GM23338 (cell line): ENCODE results near the gene CDC42SE1. TPM values are rescaled to one million over a fixed set of nuclear protein-coding genes. Genes with fewer than 3 reads are reported as not detected.

ENCODE experiments used
- ATAC-seq: fragments of 200-7000 bp; cut with Tn5 transposase; 3 replicates; pipeline ENCODE4 v1.9.1; 2020
- DNase-seq: peaks from one replicate; pipeline ENCODE4 v3.0.0-alpha.2; 2015; ENCODE audit warnings: low spot score
- H2AFZ ChIP-seq: fragments of 200-600 bp; sonication (generic); 2 replicates; pipeline ENCODE4 v1.8.0; 2016; ENCODE audit warnings: antibody characterized with exemption, mild to moderate bottlenecking, moderate library complexity
- H3F3A ChIP-seq: fragments of 200-600 bp; sonication (generic); replicated peaks from 2 replicates; pipeline ENCODE4 v1.8.0; 2017; ENCODE audit warnings: antibody characterized with exemption, mixed run types, low read depth
- H3K27ac ChIP-seq: fragments of 200-600 bp; sonication (generic); 2 replicates; pipeline ENCODE4 v1.6.1; 2016; ENCODE audit warnings: low read depth
- H3K27me3 ChIP-seq: fragments of 200-600 bp; sonication (generic); 2 replicates; pipeline ENCODE4 v1.8.0; 2016; ENCODE audit warnings: mild to moderate bottlenecking, mixed run types, moderate library complexity; ENCODE audit not compliant: insufficient read depth
- H3K36me3 ChIP-seq: fragments of 200-600 bp; sonication (generic); 2 replicates; pipeline ENCODE4 v1.8.0; 2016; ENCODE audit warnings: mild to moderate bottlenecking; ENCODE audit not compliant: insufficient read depth
- H3K4me1 ChIP-seq: fragments of 200-600 bp; sonication (generic); 2 replicates; pipeline ENCODE4 v1.8.0; 2016; ENCODE audit warnings: mild to moderate bottlenecking, moderate library complexity; ENCODE audit not compliant: insufficient read depth
- H3K4me2 ChIP-seq: fragments of 200-600 bp; sonication (generic); 2 replicates; pipeline ENCODE4 v1.7.1; 2017; ENCODE audit warnings: mixed run types
- H3K4me3 ChIP-seq: fragments of 200-600 bp; sonication (generic); 2 replicates; pipeline ENCODE4 v1.6.1; 2016; ENCODE audit warnings: mixed run types
- H3K79me2 ChIP-seq: fragments of 200-600 bp; sonication (generic); replicated peaks from 2 replicates; pipeline ENCODE4 v1.8.0; 2017; ENCODE audit warnings: mild to moderate bottlenecking; ENCODE audit not compliant: insufficient read depth
- H3K9me2 ChIP-seq: fragments of 200-600 bp; sonication (generic); 2 replicates; pipeline ENCODE4 v1.8.0; 2017; ENCODE audit not compliant: insufficient read depth
- H4K20me1 ChIP-seq: fragments of 200-600 bp; sonication (generic); replicated peaks from 2 replicates; pipeline ENCODE4 v1.8.0; 2017; ENCODE audit warnings: mild to moderate bottlenecking; ENCODE audit not compliant: insufficient read depth
- H3K27ac Mint-ChIP-seq: 2 replicates; pipeline ENCODE4 v1.8.0; 2020; ENCODE audit warnings: inconsistent platforms, mild to moderate bottlenecking, moderate library complexity, mixed read lengths
- H3K27me3 Mint-ChIP-seq: 3 replicates; pipeline ENCODE4 v1.8.0; 2022; ENCODE audit warnings: low read depth, mild to moderate bottlenecking, moderate library complexity, mixed read lengths, inconsistent platforms; ENCODE audit not compliant: insufficient read depth, poor library complexity
- H3K36me3 Mint-ChIP-seq: 3 replicates; pipeline ENCODE4 v1.8.0; 2021; ENCODE audit warnings: low read depth, mild to moderate bottlenecking, inconsistent platforms, moderate library complexity, mixed read lengths
- H3K4me1 Mint-ChIP-seq: 3 replicates; pipeline ENCODE4 v1.8.0; 2020; ENCODE audit warnings: mild to moderate bottlenecking, inconsistent platforms, mixed read lengths
- H3K4me3 Mint-ChIP-seq: 3 replicates; pipeline ENCODE4 v1.8.0; 2021; ENCODE audit warnings: moderate library complexity, mild to moderate bottlenecking, inconsistent platforms, mixed read lengths
- H3K9me3 Mint-ChIP-seq: 3 replicates; pipeline ENCODE4 v1.8.0; 2020; ENCODE audit warnings: moderate library complexity, mild to moderate bottlenecking, inconsistent platforms, mixed read lengths
- CREB1 ChIP-seq: fragments of 250-450 bp; sonication (Bioruptor Pico); IDR thresholded peaks from 2 replicates; pipeline ENCODE4 v1.5.0; 2020; ENCODE audit warnings: low read depth, mild to moderate bottlenecking, moderate library complexity
- EZH2 ChIP-seq: fragments of 200-600 bp; sonication (generic); IDR thresholded peaks from one replicate; pipeline ENCODE4 v1.8.0; 2017; ENCODE audit warnings: antibody characterized with exemption, mild to moderate bottlenecking, low read depth; ENCODE audit not compliant: unreplicated experiment
- EZH2phosphoT487 ChIP-seq: fragments of 200-600 bp; sonication (generic); IDR thresholded peaks from one replicate; pipeline ENCODE4 v1.8.1; 2018; ENCODE audit warnings: antibody characterized with exemption; ENCODE audit not compliant: unreplicated experiment
- NANOG ChIP-seq: IDR thresholded peaks from 2 replicates; pipeline ENCODE4 v1.6.1; 2016; ENCODE audit warnings: antibody characterized with exemption, borderline replicate concordance
- POLR2AphosphoS5 ChIP-seq: IDR thresholded peaks from 2 replicates; pipeline ENCODE4 v1.6.1; 2016; ENCODE audit warnings: antibody characterized with exemption, low read depth
- REST ChIP-seq: IDR thresholded peaks from one replicate; pipeline ENCODE4 v1.6.1; 2018; ENCODE audit warnings: antibody characterized with exemption; ENCODE audit not compliant: unreplicated experiment
- STAT1 ChIP-seq: IDR thresholded peaks from one replicate; pipeline ENCODE4 v1.6.1; 2016; ENCODE audit warnings: antibody characterized with exemption; ENCODE audit not compliant: unreplicated experiment
- ZNF114 ChIP-seq: fragments of 250-450 bp; sonication (Bioruptor Pico); IDR thresholded peaks from 2 replicates; pipeline ENCODE4 v1.5.0; 2020; ENCODE audit warnings: mild to moderate bottlenecking, moderate library complexity
- ZNF331 ChIP-seq: fragments of 250-450 bp; sonication (Bioruptor Pico); IDR thresholded peaks from 2 replicates; pipeline ENCODE4 v1.5.0; 2020; ENCODE audit warnings: low read depth, mild to moderate bottlenecking, moderate library complexity
- ZNF462 ChIP-seq: fragments of 250-450 bp; sonication (Bioruptor Pico); IDR thresholded peaks from 2 replicates; pipeline ENCODE4 v1.5.0; 2020; ENCODE audit warnings: mild to moderate bottlenecking, moderate library complexity
- polyA plus RNA-seq: library from polyadenylated mRNA; unstranded; fragments of >200 nt; fragmentation: Nextera tagmentation; extraction: Ambion mirVana; gene quantifications from 2 replicates; pipeline ENCODE4 v1.2.1, GENCODE V29; 2016
- total RNA-seq: library from RNA; depleted of rRNA; stranded (reverse); fragments of >200 nt; shearing (Covaris generic); gene quantifications from 2 replicates; pipeline ENCODE4 v1.2.3, GENCODE V29; 2014
- TF ChIP-seq, protein P1 (sequence below): IDR thresholded peaks from 2 replicates; pipeline ENCODE4 v1.6.1; 2016; ENCODE audit warnings: antibody characterized with exemption
- TF ChIP-seq, protein P2 (sequence below), 2 experiments: fragments of 200-600 bp in 1 of 2; sonication (generic) in 1 of 2; conservative IDR thresholded peaks; 2 replicates each; pipeline versions ENCODE4 v1.5.1 to v1.6.1; 2016 to 2017; ENCODE audit warnings: antibody characterized with exemption in 2 of 2, low read depth in 2 of 2, mild to moderate bottlenecking in 2 of 2, moderate library complexity in 1 of 2

Gene CDC42SE1
- total and polyA plus RNA-seq, 2 experiments from 2014 or later: 18.3 to 49.1 TPM

- TF ChIP-seq ZNF462 (CRISPR knock-in tag) (no peak), CREB1 (CRISPR knock-in tag) (no peak)
These were observed 45.9 kb downstream of the CDC42SE1 start (continued) for GRCh38 chr1:151013518-151013917.

DNA sequence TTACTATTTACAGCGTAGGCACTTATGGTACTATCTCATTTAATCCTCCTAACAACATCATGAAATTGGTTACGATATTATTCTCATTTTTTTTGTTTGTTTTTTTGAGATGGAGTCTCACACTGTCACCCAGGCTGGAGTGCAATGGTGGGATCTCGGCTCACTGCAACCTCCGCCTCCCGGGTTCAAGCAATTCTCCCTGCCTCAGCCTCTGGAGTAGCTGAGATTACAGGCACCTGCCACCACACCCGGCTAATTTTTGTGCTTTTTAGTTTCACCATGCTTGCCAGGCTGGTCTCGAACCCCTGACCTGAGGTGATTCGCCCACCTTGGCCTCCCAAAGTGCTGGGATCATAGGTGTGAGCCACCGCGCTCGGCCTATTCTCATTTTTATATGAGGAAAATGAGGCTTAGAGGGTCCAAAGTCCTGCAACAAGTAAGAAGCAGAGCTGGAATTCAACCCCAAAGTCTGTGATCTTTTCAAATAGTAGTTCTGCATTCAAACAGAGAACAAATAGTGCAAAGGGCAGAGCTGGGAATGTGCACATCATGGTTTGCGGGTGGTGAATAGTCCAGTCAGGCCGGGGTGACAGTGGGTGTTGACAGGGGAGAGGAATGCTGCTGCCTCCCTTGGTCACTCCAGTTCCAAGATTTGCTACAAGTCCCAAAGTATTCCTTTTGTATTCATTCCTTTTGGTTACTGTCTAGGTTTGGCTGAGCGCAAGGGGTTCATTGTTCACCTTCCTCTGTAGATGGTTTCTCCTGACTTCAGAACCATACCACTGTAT, 46.5 kb downstream of the CDC42SE1 start:
- Mint-ChIP-seq H3K27me3 (peaks cover 2% of the 10 kb centered on the region), H3K27ac (no peak overlapping the region), H3K36me3 (no peaks in the 10 kb centered on the region; the same call in 2 of the 3 replicates), H3K9me3 (no peaks in the 10 kb centered on the region), H3K4me3 (no peak overlapping the region), H3K4me1 (peaks cover 10% of the 10 kb centered on the region; the same call in 2 of the 3 replicates)
- peaks cover 4% of the 10 kb centered on the region for H3K4me1 ChIP-seq
- H3K9me2 ChIP-seq: no peaks in the 10 kb centered on the region
- DNase-seq (no peak), ATAC-seq (no peak)
- no peaks in the 10 kb centered on the region; the same call in 1 of the 2 replicates for H4K20me1 ChIP-seq
- no peak overlapping the region for H3K4me2 ChIP-seq
- H3K27ac ChIP-seq: no peak overlapping the region
- H3K79me2 ChIP-seq: peaks cover 15% of the 10 kb centered on the region
- H3K4me3 ChIP-seq: no peak overlapping the region
- H3F3A ChIP-seq: peaks cover 3% of the 10 kb centered on the region; the same call in 1 of the 2 replicates
- no peaks in the 10 kb centered on the region for H3K27me3 ChIP-seq
- no peak overlapping the region for H2AFZ ChIP-seq
- H3K36me3 ChIP-seq: no peaks in the 10 kb centered on the region
- TF ChIP-seq, protein P1, sequence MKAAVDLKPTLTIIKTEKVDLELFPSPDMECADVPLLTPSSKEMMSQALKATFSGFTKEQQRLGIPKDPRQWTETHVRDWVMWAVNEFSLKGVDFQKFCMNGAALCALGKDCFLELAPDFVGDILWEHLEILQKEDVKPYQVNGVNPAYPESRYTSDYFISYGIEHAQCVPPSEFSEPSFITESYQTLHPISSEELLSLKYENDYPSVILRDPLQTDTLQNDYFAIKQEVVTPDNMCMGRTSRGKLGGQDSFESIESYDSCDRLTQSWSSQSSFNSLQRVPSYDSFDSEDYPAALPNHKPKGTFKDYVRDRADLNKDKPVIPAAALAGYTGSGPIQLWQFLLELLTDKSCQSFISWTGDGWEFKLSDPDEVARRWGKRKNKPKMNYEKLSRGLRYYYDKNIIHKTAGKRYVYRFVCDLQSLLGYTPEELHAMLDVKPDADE: no peak
- TF ChIP-seq POLR2AphosphoS5: no peak
- TF ChIP-seq ZNF114 (CRISPR knock-in tag): no peak
- TF ChIP-seq REST: no peak
- TF ChIP-seq EZH2phosphoT487: no peak
- TF ChIP-seq CREB1 (CRISPR knock-in tag): no peak
- no peak for TF ChIP-seq NANOG
- TF ChIP-seq ZNF331 (CRISPR knock-in tag): no peak
- no peak for TF ChIP-seq STAT1
- TF ChIP-seq EZH2: no peak
- TF ChIP-seq, protein P2, sequence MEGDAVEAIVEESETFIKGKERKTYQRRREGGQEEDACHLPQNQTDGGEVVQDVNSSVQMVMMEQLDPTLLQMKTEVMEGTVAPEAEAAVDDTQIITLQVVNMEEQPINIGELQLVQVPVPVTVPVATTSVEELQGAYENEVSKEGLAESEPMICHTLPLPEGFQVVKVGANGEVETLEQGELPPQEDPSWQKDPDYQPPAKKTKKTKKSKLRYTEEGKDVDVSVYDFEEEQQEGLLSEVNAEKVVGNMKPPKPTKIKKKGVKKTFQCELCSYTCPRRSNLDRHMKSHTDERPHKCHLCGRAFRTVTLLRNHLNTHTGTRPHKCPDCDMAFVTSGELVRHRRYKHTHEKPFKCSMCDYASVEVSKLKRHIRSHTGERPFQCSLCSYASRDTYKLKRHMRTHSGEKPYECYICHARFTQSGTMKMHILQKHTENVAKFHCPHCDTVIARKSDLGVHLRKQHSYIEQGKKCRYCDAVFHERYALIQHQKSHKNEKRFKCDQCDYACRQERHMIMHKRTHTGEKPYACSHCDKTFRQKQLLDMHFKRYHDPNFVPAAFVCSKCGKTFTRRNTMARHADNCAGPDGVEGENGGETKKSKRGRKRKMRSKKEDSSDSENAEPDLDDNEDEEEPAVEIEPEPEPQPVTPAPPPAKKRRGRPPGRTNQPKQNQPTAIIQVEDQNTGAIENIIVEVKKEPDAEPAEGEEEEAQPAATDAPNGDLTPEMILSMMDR (conservative IDR thresholded peaks at IDR 0.05; ENCODE audit: low read depth in 2 of 2): no peak
